GM23338 (cell line): ENCODE results near the gene FOXD1. TPM values are rescaled to one million over a fixed set of nuclear protein-coding genes. Genes with fewer than 3 reads are reported as not detected.

Source experiments
- ATAC-seq: fragments of 200-7000 bp; cut with Tn5 transposase; 3 replicates; pipeline ENCODE4 v1.9.1; 2020
- DNase-seq: peaks from one replicate; pipeline ENCODE4 v3.0.0-alpha.2; 2015; ENCODE audit warnings: low spot score
- H2AFZ ChIP-seq: fragments of 200-600 bp; sonication (generic); 2 replicates; pipeline ENCODE4 v1.8.0; 2016; ENCODE audit warnings: antibody characterized with exemption, mild to moderate bottlenecking, moderate library complexity
- H3F3A ChIP-seq: fragments of 200-600 bp; sonication (generic); replicated peaks from 2 replicates; pipeline ENCODE4 v1.8.0; 2017; ENCODE audit warnings: antibody characterized with exemption, mixed run types, low read depth
- H3K27ac ChIP-seq: fragments of 200-600 bp; sonication (generic); 2 replicates; pipeline ENCODE4 v1.6.1; 2016; ENCODE audit warnings: low read depth
- H3K27me3 ChIP-seq: fragments of 200-600 bp; sonication (generic); 2 replicates; pipeline ENCODE4 v1.8.0; 2016; ENCODE audit warnings: mild to moderate bottlenecking, mixed run types, moderate library complexity; ENCODE audit not compliant: insufficient read depth
- H3K36me3 ChIP-seq: fragments of 200-600 bp; sonication (generic); 2 replicates; pipeline ENCODE4 v1.8.0; 2016; ENCODE audit warnings: mild to moderate bottlenecking; ENCODE audit not compliant: insufficient read depth
- H3K4me1 ChIP-seq: fragments of 200-600 bp; sonication (generic); 2 replicates; pipeline ENCODE4 v1.8.0; 2016; ENCODE audit warnings: mild to moderate bottlenecking, moderate library complexity; ENCODE audit not compliant: insufficient read depth
- H3K4me2 ChIP-seq: fragments of 200-600 bp; sonication (generic); 2 replicates; pipeline ENCODE4 v1.7.1; 2017; ENCODE audit warnings: mixed run types
- H3K4me3 ChIP-seq: fragments of 200-600 bp; sonication (generic); 2 replicates; pipeline ENCODE4 v1.6.1; 2016; ENCODE audit warnings: mixed run types
- H3K79me2 ChIP-seq: fragments of 200-600 bp; sonication (generic); replicated peaks from 2 replicates; pipeline ENCODE4 v1.8.0; 2017; ENCODE audit warnings: mild to moderate bottlenecking; ENCODE audit not compliant: insufficient read depth
- H3K9me2 ChIP-seq: fragments of 200-600 bp; sonication (generic); 2 replicates; pipeline ENCODE4 v1.8.0; 2017; ENCODE audit not compliant: insufficient read depth
- H4K20me1 ChIP-seq: fragments of 200-600 bp; sonication (generic); replicated peaks from 2 replicates; pipeline ENCODE4 v1.8.0; 2017; ENCODE audit warnings: mild to moderate bottlenecking; ENCODE audit not compliant: insufficient read depth
- H3K27ac Mint-ChIP-seq: 2 replicates; pipeline ENCODE4 v1.8.0; 2020; ENCODE audit warnings: inconsistent platforms, mild to moderate bottlenecking, moderate library complexity, mixed read lengths
- H3K27me3 Mint-ChIP-seq: 3 replicates; pipeline ENCODE4 v1.8.0; 2022; ENCODE audit warnings: low read depth, mild to moderate bottlenecking, moderate library complexity, mixed read lengths, inconsistent platforms; ENCODE audit not compliant: insufficient read depth, poor library complexity
- H3K36me3 Mint-ChIP-seq: 3 replicates; pipeline ENCODE4 v1.8.0; 2021; ENCODE audit warnings: low read depth, mild to moderate bottlenecking, inconsistent platforms, moderate library complexity, mixed read lengths
- H3K4me1 Mint-ChIP-seq: 3 replicates; pipeline ENCODE4 v1.8.0; 2020; ENCODE audit warnings: mild to moderate bottlenecking, inconsistent platforms, mixed read lengths
- H3K4me3 Mint-ChIP-seq: 3 replicates; pipeline ENCODE4 v1.8.0; 2021; ENCODE audit warnings: moderate library complexity, mild to moderate bottlenecking, inconsistent platforms, mixed read lengths
- H3K9me3 Mint-ChIP-seq: 3 replicates; pipeline ENCODE4 v1.8.0; 2020; ENCODE audit warnings: moderate library complexity, mild to moderate bottlenecking, inconsistent platforms, mixed read lengths
- CREB1 ChIP-seq: fragments of 250-450 bp; sonication (Bioruptor Pico); IDR thresholded peaks from 2 replicates; pipeline ENCODE4 v1.5.0; 2020; ENCODE audit warnings: low read depth, mild to moderate bottlenecking, moderate library complexity
- EZH2 ChIP-seq: fragments of 200-600 bp; sonication (generic); IDR thresholded peaks from one replicate; pipeline ENCODE4 v1.8.0; 2017; ENCODE audit warnings: antibody characterized with exemption, mild to moderate bottlenecking, low read depth; ENCODE audit not compliant: unreplicated experiment
- JUNB ChIP-seq: IDR thresholded peaks from one replicate; pipeline ENCODE4 v1.6.1; 2016; ENCODE audit warnings: antibody characterized with exemption; ENCODE audit not compliant: unreplicated experiment
- NANOG ChIP-seq: IDR thresholded peaks from 2 replicates; pipeline ENCODE4 v1.6.1; 2016; ENCODE audit warnings: antibody characterized with exemption, borderline replicate concordance
- POLR2AphosphoS5 ChIP-seq: IDR thresholded peaks from 2 replicates; pipeline ENCODE4 v1.6.1; 2016; ENCODE audit warnings: antibody characterized with exemption, low read depth
- polyA plus RNA-seq: library from polyadenylated mRNA; unstranded; fragments of >200 nt; fragmentation: Nextera tagmentation; extraction: Ambion mirVana; gene quantifications from 2 replicates; pipeline ENCODE4 v1.2.1, GENCODE V29; 2016
- total RNA-seq: library from RNA; depleted of rRNA; stranded (reverse); fragments of >200 nt; shearing (Covaris generic); gene quantifications from 2 replicates; pipeline ENCODE4 v1.2.3, GENCODE V29; 2014
- TF ChIP-seq, protein P1 (sequence below), 2 experiments: fragments of 200-600 bp in 1 of 2; sonication (generic) in 1 of 2; conservative IDR thresholded peaks; 2 replicates each; pipeline versions ENCODE4 v1.5.1 to v1.6.1; 2016 to 2017; ENCODE audit warnings: antibody characterized with exemption in 2 of 2, low read depth in 2 of 2, mild to moderate bottlenecking in 2 of 2, moderate library complexity in 1 of 2

FOXD1 gene
- total and polyA plus RNA-seq, 2 experiments from 2014 or later: 0.42 TPM; not detected in 1

GRCh38 chr5:73433982-73434342, 14.6 kb downstream of the FOXD1 start:
- Histone ChIP-seq H3K27me3 (peaks cover 96% of the 10 kb centered on the region), H3F3A (peaks cover 15% of the 10 kb centered on the region; the same call in 1 of the 2 replicates), H3K4me3 (no peak overlapping the region), H3K4me2 (no peak overlapping the region), H3K27ac (no peak overlapping the region), H3K36me3 (no peaks in the 10 kb centered on the region), H3K9me2 (no peaks in the 10 kb centered on the region), H2AFZ (no peak overlapping the region), H4K20me1 (peaks cover 13% of the 10 kb centered on the region; the same call in 1 of the 2 replicates), H3K4me1 (peaks cover 32% of the 10 kb centered on the region), H3K79me2 (no peaks in the 10 kb centered on the region)
- peaks cover 74% of the 10 kb centered on the region for H3K27me3 Mint-ChIP-seq
- no peaks in the 10 kb centered on the region; the same call in 2 of the 3 replicates for H3K9me3 Mint-ChIP-seq
- H3K27ac Mint-ChIP-seq: no peak overlapping the region
- TF ChIP-seq EZH2: peak; percentile 39
- TF ChIP-seq NANOG: no peak
- H3K4me1 Mint-ChIP-seq: peaks cover 23% of the 10 kb centered on the region
- ATAC-seq (no peak), DNase-seq (no peak)
- no peaks in the 10 kb centered on the region; the same call in 2 of the 3 replicates for H3K36me3 Mint-ChIP-seq
- H3K4me3 Mint-ChIP-seq: no peak overlapping the region

- no peak overlapping the region for H3K27ac ChIP-seq
- TF ChIP-seq EZH2: peak; percentile 28
- TF ChIP-seq, protein P1, sequence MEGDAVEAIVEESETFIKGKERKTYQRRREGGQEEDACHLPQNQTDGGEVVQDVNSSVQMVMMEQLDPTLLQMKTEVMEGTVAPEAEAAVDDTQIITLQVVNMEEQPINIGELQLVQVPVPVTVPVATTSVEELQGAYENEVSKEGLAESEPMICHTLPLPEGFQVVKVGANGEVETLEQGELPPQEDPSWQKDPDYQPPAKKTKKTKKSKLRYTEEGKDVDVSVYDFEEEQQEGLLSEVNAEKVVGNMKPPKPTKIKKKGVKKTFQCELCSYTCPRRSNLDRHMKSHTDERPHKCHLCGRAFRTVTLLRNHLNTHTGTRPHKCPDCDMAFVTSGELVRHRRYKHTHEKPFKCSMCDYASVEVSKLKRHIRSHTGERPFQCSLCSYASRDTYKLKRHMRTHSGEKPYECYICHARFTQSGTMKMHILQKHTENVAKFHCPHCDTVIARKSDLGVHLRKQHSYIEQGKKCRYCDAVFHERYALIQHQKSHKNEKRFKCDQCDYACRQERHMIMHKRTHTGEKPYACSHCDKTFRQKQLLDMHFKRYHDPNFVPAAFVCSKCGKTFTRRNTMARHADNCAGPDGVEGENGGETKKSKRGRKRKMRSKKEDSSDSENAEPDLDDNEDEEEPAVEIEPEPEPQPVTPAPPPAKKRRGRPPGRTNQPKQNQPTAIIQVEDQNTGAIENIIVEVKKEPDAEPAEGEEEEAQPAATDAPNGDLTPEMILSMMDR (conservative IDR thresholded peaks at IDR 0.05; ENCODE audit: low read depth in 2 of 2): no peak
- Mint-ChIP-seq H3K36me3 (no peaks in the 10 kb centered on the region; the same call in 2 of the 3 replicates), H3K4me1 (peaks cover 19% of the 10 kb centered on the region), H3K27me3 (peaks cover 69% of the 10 kb centered on the region), H3K9me3 (no peaks in the 10 kb centered on the region; the same call in 2 of the 3 replicates), H3K27ac (no peak overlapping the region), H3K4me3 (no peak overlapping the region)
- H3K4me1 ChIP-seq: peaks cover 27% of the 10 kb centered on the region
- no peak overlapping the region for H3K4me2 ChIP-seq
- H3K36me3 ChIP-seq: no peaks in the 10 kb centered on the region
- peaks cover 96% of the 10 kb centered on the region for H3K27me3 ChIP-seq
- H3K4me3 ChIP-seq: no peak overlapping the region
- H4K20me1 ChIP-seq: peaks cover 9% of the 10 kb centered on the region; the same call in 1 of the 2 replicates
- H2AFZ ChIP-seq: no peak overlapping the region
- no peaks in the 10 kb centered on the region for H3K9me2 ChIP-seq
- no peaks in the 10 kb centered on the region for H3K79me2 ChIP-seq
- DNase-seq (no peak), ATAC-seq (no peak)
- peaks cover 11% of the 10 kb centered on the region; the same call in 1 of the 2 replicates for H3F3A ChIP-seq
Measured at GRCh38 chr5:73433272-73433981, 15.2 kb downstream of the FOXD1 start.

DNA sequence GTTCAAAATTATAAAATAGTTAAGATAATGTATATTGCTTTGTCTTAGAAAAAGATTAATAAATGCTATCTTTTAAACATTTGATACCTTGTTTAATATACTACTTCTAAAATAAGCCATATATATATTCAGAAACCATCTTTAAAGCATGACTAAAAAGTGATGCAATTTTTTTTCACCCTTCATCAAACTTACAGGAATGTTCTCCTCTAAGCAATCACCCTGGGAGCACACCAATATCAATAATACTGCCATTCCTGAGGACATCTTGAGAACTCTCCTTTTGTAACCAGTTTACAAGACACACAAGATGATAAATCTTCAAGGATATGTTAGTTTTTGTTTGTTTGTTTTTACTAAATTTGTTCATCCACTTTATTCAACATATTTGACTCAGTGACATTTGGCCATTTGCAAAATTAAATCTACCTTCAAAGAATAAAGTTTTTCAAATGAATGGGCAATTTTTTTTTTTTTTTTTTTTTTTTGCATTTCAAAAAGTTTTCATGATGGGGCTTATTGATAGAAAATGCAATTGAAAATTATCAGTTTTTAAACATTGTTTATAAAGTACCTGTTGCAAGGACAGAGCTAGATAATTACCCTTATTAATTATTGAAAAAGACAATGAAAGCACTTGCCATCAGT, 17.2 kb downstream of the FOXD1 start:
- H2AFZ ChIP-seq: no peak overlapping the region
- no peak overlapping the region for H3K27ac ChIP-seq
- 0 out of 2 replicates have a peak, but pooled peaks cover 5% of the 10 kb centered on the region for H4K20me1 ChIP-seq
- H3K4me1 ChIP-seq: peaks cover 18% of the 10 kb centered on the region
- Mint-ChIP-seq H3K27ac (no peak overlapping the region), H3K36me3 (no peaks in the 10 kb centered on the region; the same call in 2 of the 3 replicates), H3K4me1 (peaks cover 13% of the 10 kb centered on the region), H3K4me3 (no peak overlapping the region), H3K27me3 (peaks cover 52% of the 10 kb centered on the region), H3K9me3 (no peaks in the 10 kb centered on the region; the same call in 2 of the 3 replicates)
- peaks cover 94% of the 10 kb centered on the region for H3K27me3 ChIP-seq
- no peaks in the 10 kb centered on the region for H3K79me2 ChIP-seq
- no peaks in the 10 kb centered on the region for H3K9me2 ChIP-seq
- H3K4me3 ChIP-seq: no peak overlapping the region
- H3K4me2 ChIP-seq: no peak overlapping the region
- DNase-seq (no peak), ATAC-seq (no peak)
- H3F3A ChIP-seq: peaks cover 11% of the 10 kb centered on the region; the same call in 1 of the 2 replicates
- TF ChIP-seq JUNB: no peak
- TF ChIP-seq POLR2AphosphoS5: no peak
- no peak for TF ChIP-seq CREB1 (CRISPR knock-in tag)
- H3K36me3 ChIP-seq: no peaks in the 10 kb centered on the region
